ENCODE measurements around the gene ZBTB32. TPM values are rescaled to one million over a fixed set of nuclear protein-coding genes. Genes with fewer than 3 reads are reported as not detected.

ZBTB32 gene
- total RNA-seq, 4 donors from 2014 or later: not detected

- Histone ChIP-seq H3K27ac (no peak overlapping the region), H3K9me3 (no peaks in the 10 kb centered on the region), H3K4me3 (no peak overlapping the region), H3K27me3 (peaks cover 0 to 10% of the 10 kb centered on the region in 2 donors), H3K36me3 (no peaks in the 10 kb centered on the region), H3K4me1 (no peaks in the 10 kb centered on the region)
- intact Hi-C loops (cut with DNase I; ENCODE audit: low total_unique reads): no loop called here
- DNase-seq: no peak
- TF ChIP-seq CTCF (IDR thresholded peaks at IDR 0.05) (no peak), POLR2A (IDR thresholded peaks at IDR 0.05) (no peak)
These were observed 34.8 kb upstream of the ZBTB32 start for GRCh38 chr19:35669566-35669965.

- DNase-seq: no peak
- Histone ChIP-seq H3K27ac (no peak overlapping the region), H3K4me3 (no peak overlapping the region), H3K36me3 (no peaks in the 10 kb centered on the region), H3K27me3 (peaks cover 0 to 10% of the 10 kb centered on the region in 2 donors), H3K4me1 (no peaks in the 10 kb centered on the region), H3K9me3 (no peaks in the 10 kb centered on the region)
- intact Hi-C loops (cut with DNase I; ENCODE audit: low total_unique reads): no loop called here
- TF ChIP-seq CTCF (IDR thresholded peaks at IDR 0.05) (no peak), POLR2A (IDR thresholded peaks at IDR 0.05) (no peak)
These were observed 34.4 kb upstream of the ZBTB32 start for GRCh38 chr19:35669974-35670373.

- no peak for DNase-seq
These were observed 33.7 kb upstream of the ZBTB32 start for GRCh38 chr19:35670686-35671085.

GRCh38 chr19:35671818-35672217, 32.5 kb upstream of the ZBTB32 start:
- Histone ChIP-seq H3K36me3 (no peaks in the 10 kb centered on the region), H3K27ac (no peak overlapping the region), H3K4me1 (no peaks in the 10 kb centered on the region), H3K27me3 (peaks cover 0 to 10% of the 10 kb centered on the region in 2 donors), H3K9me3 (no peaks in the 10 kb centered on the region), H3K4me3 (no peak overlapping the region)
- intact Hi-C loops (cut with DNase I; ENCODE audit: low total_unique reads): no loop called here
- DNase-seq: no peak
- TF ChIP-seq POLR2A (IDR thresholded peaks at IDR 0.05): no peak
- no peak for TF ChIP-seq CTCF (IDR thresholded peaks at IDR 0.05)

More at GRCh38 chr19:35670686-35671085, 33.7 kb upstream of the ZBTB32 start:
- no peak overlapping the region for H3K4me3 ChIP-seq
- TF ChIP-seq CTCF (IDR thresholded peaks at IDR 0.05) (no peak), POLR2A (IDR thresholded peaks at IDR 0.05) (no peak)
- H3K27ac ChIP-seq: no peak overlapping the region
- no peaks in the 10 kb centered on the region for H3K9me3 ChIP-seq
- intact Hi-C loops (cut with DNase I; ENCODE audit: low total_unique reads): no loop called here
- H3K27me3 ChIP-seq: peaks cover 0 to 10% of the 10 kb centered on the region in 2 donors
- no peaks in the 10 kb centered on the region for H3K36me3 ChIP-seq
- H3K4me1 ChIP-seq: no peaks in the 10 kb centered on the region

- Histone ChIP-seq H3K27ac (no peak overlapping the region), H3K4me3 (no peak overlapping the region), H3K27me3 (peaks cover 0 to 10% of the 10 kb centered on the region in 2 donors), H3K36me3 (no peaks in the 10 kb centered on the region), H3K9me3 (no peaks in the 10 kb centered on the region), H3K4me1 (no peaks in the 10 kb centered on the region)
- intact Hi-C loops (cut with DNase I; ENCODE audit: low total_unique reads): no loop called here
- TF ChIP-seq POLR2A (IDR thresholded peaks at IDR 0.05): no peak
- no peak for TF ChIP-seq CTCF (IDR thresholded peaks at IDR 0.05)
- no peak for DNase-seq
These were observed 31.1 kb upstream of the ZBTB32 start for GRCh38 chr19:35673121-35673804.

All from uterus (tissue), 4 donors.